Keratinocyte (primary cell): ENCODE measurements around the gene RSPH9.

Source experiments
- CTCF ChIP-seq, 3 experiments: IDR thresholded peaks in 1 of 3; conservative IDR thresholded peaks in 1 of 3; optimal IDR thresholded peaks in 1 of 3; 2 replicates in 2 of 3; 3 replicates in 1 of 3; pipeline versions ENCODE3 to v1.5.1; 2011; ENCODE audit warnings: low read length in 3 of 3, mild to moderate bottlenecking in 3 of 3, moderate library complexity in 2 of 3, control low read depth in 1 of 3, inconsistent platforms in 1 of 3; ENCODE audit not compliant: insufficient read depth in 2 of 3; ENCODE audit errors: extremely low read depth in 1 of 3
- EZH2 ChIP-seq: IDR thresholded peaks from one replicate; pipeline ENCODE4 v1.6.1; 2012; ENCODE audit warnings: inconsistent platforms, mild to moderate bottlenecking, low read length, moderate library complexity

GRCh38 chr6:43670623-43670986 lies 25.8 kb downstream of the RSPH9 start:
- no peak for TF ChIP-seq CTCF (optimal IDR thresholded peaks at IDR 0.05 in 1 of 3, IDR thresholded peaks at IDR 0.05 in 1 of 3, conservative IDR thresholded peaks at IDR 0.05 in 1 of 3; ENCODE audit: extremely low read depth in 1 of 3, insufficient read depth in 2 of 3, low read length in 3 of 3)
- no peak for TF ChIP-seq EZH2
